ENCODE results near the gene SLC13A5. TPM values are rescaled to one million over a fixed set of nuclear protein-coding genes. Genes with fewer than 3 reads are reported as not detected.

The SLC13A5 gene
- total and polyA plus RNA-seq, 7 donors = under 0.01 to 0.14 (median 0.03) TPM; not detected in 4

GRCh38 chr17:6690641-6691040 lies 22.5 kb downstream of the SLC13A5 start:
- WGBS, 2 donors = 82 to 84% methylated on average over 11 of the region's 11 CpGs
- TF ChIP-seq POLR2AphosphoS5 (IDR thresholded peaks at IDR 0.05) (no peak), EP300 (IDR thresholded peaks at IDR 0.05) (no peak), POLR2A (IDR thresholded peaks at IDR 0.05) (no peak), CTCF (IDR thresholded peaks at IDR 0.05) (no peak)
- no peak for DNase-seq
- no peaks in the 10 kb centered on the region for H3K36me3 ChIP-seq
- peaks cover 0 to 5% (median 0%) of the 10 kb centered on the region in 3 donors for H3K27me3 ChIP-seq
- no peaks in the 10 kb centered on the region for H3K4me1 ChIP-seq
- H3K9me3 ChIP-seq = no peaks in the 10 kb centered on the region
- no peak overlapping the region for H3K27ac ChIP-seq
- H3K4me3 ChIP-seq = no peak overlapping the region
- intact Hi-C loops (cut with DNase I) = no loop called here

DNA sequence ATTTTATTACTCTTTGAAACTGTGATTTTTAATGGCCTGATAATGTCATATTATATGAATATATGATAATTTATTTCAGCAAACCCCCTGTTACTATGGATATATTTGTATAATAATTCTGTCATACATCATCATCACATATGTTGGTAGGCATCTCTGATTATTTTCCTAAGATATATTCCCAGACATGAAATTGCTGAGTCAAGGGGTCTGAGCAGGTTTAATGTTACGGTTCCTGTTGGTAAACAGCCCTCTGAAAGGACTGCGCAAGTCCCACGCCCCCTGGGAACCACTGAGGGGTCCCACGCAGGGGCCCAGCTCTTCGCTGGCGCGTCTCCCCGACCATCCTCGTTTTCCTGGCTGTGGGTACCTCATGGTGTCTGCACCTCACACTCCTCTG lies 24.2 kb downstream of the SLC13A5 start:
- DNase-seq = no peak
- Histone ChIP-seq H3K4me1 (no peaks in the 10 kb centered on the region), H3K27me3 (peaks cover 0 to 5% (median 0%) of the 10 kb centered on the region in 3 donors), H3K4me3 (no peak overlapping the region), H3K27ac (no peak overlapping the region), H3K9me3 (no peaks in the 10 kb centered on the region), H3K36me3 (no peaks in the 10 kb centered on the region)
- TF ChIP-seq CTCF (IDR thresholded peaks at IDR 0.05) (no peak), POLR2AphosphoS5 (IDR thresholded peaks at IDR 0.05) (no peak), EP300 (IDR thresholded peaks at IDR 0.05) (no peak), POLR2A (IDR thresholded peaks at IDR 0.05) (no peak)
- WGBS, 2 donors = 81 to 84% methylated on average over 9 of the region's 9 CpGs
- intact Hi-C loops (cut with DNase I) = no loop called here

GRCh38 chr17:6686026-6686425 lies 27.1 kb downstream of the SLC13A5 start:
- Histone ChIP-seq H3K27ac (no peak overlapping the region), H3K36me3 (no peaks in the 10 kb centered on the region), H3K27me3 (peaks cover 0 to 5% (median 0%) of the 10 kb centered on the region in 3 donors), H3K9me3 (no peaks in the 10 kb centered on the region), H3K4me1 (no peaks in the 10 kb centered on the region), H3K4me3 (no peak overlapping the region)
- intact Hi-C loops (cut with DNase I) = no loop called here
- TF ChIP-seq POLR2A (IDR thresholded peaks at IDR 0.05) (no peak), CTCF (IDR thresholded peaks at IDR 0.05) (no peak), EP300 (IDR thresholded peaks at IDR 0.05) (no peak), POLR2AphosphoS5 (IDR thresholded peaks at IDR 0.05) (no peak)
- no peak for DNase-seq
- WGBS, 2 donors = 57 to 87% methylated on average over 4 of the region's 4 CpGs

- no peaks in the 10 kb centered on the region for H3K4me1 ChIP-seq
- no peaks in the 10 kb centered on the region for H3K36me3 ChIP-seq
- TF ChIP-seq POLR2A (IDR thresholded peaks at IDR 0.05) = no peak
- no peak for TF ChIP-seq EP300 (IDR thresholded peaks at IDR 0.05)
- TF ChIP-seq POLR2AphosphoS5 (IDR thresholded peaks at IDR 0.05) = no peak
- no peak for TF ChIP-seq CTCF (IDR thresholded peaks at IDR 0.05)
- 86 to 88% methylated on average over 14 of the region's 14 CpGs for WGBS, 2 donors
- no peaks in the 10 kb centered on the region for H3K9me3 ChIP-seq
- intact Hi-C loops (cut with DNase I) = no loop called here
- no peak overlapping the region for H3K4me3 ChIP-seq
- no peak for DNase-seq
- no peak overlapping the region for H3K27ac ChIP-seq
- H3K27me3 ChIP-seq = peaks cover 0 to 5% (median 0%) of the 10 kb centered on the region in 3 donors
Measured at GRCh38 chr17:6684881-6685767, 28.0 kb downstream of the SLC13A5 start.
